ENCODE data around the gene SPEN.
A peak's percentile ranks its signal among the peaks of the same experiment; 100 is the strongest.

Gene SPEN

DNA sequence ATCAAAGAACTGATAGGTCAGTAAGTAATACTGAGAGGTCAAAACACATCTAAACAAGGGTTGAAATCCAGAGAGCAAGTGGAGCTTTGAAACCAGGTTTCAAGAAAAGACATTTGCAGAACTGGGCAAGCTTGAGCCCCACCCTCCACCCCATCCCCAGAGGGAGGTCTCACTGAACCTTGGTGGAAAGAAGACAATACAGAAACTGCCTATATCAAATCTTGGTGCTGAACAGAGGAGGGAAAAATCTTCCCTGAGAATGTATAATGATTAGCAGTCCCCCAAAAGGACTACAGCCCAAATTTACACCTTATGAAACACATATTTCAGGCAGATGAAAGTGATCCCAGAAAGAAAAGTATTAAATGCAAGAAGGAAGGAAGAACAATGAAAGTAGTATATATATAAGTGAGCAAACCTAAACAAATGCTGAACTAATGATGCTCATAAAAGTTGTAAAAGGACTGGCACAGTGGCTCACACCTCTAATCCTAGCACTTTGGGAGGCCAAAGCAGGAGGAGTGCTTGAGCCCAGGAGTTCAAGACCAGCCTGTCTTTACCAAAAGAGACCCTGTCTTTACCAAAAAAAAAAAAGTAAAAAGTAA is 116.0 kb downstream of the SPEN start:
- Histone ChIP-seq H3K27ac (ENCODE audit: low read length) (no peak overlapping the region), H3K9me3 (ENCODE audit: control insufficient read depth, low read depth, low read length) (no peaks in the 10 kb centered on the region), H3K9ac (ENCODE audit: low read length) (no peak overlapping the region), H3K36me3 (ENCODE audit: control insufficient read depth, low read depth, low read length) (no peaks in the 10 kb centered on the region), H3K4me1 (ENCODE audit: control insufficient read depth, low read depth, low read length) (peaks cover 13% of the 10 kb centered on the region), H3K27me3 (ENCODE audit: control insufficient read depth, insufficient read depth, low read length) (peaks cover 24% of the 10 kb centered on the region), H3K4me3 (ENCODE audit: low read length) (no peak overlapping the region)

DNA sequence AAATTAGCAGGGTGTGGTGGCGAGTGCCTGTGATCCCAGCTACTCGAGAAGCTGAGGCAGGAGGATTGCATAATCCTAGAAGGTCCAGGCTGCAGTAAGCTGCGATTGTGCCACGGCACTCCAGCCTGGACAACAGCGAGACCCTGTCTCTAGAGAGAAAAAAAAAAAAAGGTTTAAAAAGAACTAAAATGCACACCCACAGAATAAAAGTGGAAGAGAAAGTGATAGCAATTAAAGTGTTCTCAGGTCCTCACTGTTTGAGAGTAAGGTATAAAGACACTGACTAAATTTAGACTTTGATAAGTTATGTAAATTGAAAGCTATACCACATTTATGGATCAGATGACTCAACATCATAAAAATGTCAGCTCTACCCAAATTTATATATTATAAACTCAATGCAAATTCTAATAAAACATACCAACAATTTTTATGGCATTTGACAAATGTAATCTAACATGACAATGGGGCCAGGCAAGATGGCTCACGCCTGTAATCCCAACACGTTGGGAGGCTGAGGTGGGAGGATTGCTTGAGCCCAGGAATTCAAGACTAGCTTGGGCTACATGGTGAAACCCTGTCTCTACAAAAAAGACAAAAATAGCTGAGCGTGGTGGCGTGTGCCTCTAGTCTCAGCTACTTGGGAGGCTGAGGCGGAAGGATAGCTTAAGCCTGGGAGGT is 116.6 kb downstream of the SPEN start:
- Histone ChIP-seq H3K9me3 (ENCODE audit: control insufficient read depth, low read depth, low read length) (no peaks in the 10 kb centered on the region), H3K4me3 (ENCODE audit: low read length) (no peak overlapping the region), H3K4me1 (ENCODE audit: control insufficient read depth, low read depth, low read length) (peaks cover 8% of the 10 kb centered on the region), H3K36me3 (ENCODE audit: control insufficient read depth, low read depth, low read length) (no peaks in the 10 kb centered on the region), H3K27ac (ENCODE audit: low read length) (no peak overlapping the region), H3K9ac (ENCODE audit: low read length) (no peak overlapping the region), H3K27me3 (ENCODE audit: control insufficient read depth, insufficient read depth, low read length) (peaks cover 21% of the 10 kb centered on the region)

DNA sequence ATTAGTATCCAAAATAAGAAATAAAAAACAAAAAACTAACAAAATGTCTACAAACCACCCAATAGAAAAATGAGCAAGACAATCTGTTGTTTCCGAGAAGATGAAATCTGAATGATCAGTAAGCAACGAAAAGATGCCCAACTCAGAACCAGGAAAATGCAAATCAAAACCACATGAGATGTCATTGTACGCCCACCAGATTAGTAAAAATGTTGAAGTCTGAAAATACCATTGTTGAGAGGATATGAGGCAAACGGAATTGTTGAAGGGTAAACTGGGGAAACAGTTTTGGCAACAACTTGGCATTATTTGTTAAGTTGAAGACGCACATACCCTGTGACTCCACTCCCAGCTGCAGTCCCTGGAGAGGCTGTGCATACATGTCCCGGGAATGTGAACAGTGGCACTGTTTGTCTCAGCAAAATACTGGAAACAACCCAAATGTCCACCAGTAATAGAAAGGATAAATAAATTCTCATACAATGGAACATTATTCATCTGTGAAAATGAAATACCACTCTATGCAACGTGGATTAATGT is 117.8 kb downstream of the SPEN start:
- peaks cover 8% of the 10 kb centered on the region for H3K4me1 ChIP-seq (ENCODE audit: control insufficient read depth, low read depth, low read length)
- no peak overlapping the region for H3K9ac ChIP-seq (ENCODE audit: low read length)
- H3K9me3 ChIP-seq (ENCODE audit: control insufficient read depth, low read depth, low read length): no peaks in the 10 kb centered on the region
- peaks cover 16% of the 10 kb centered on the region for H3K27me3 ChIP-seq (ENCODE audit: control insufficient read depth, insufficient read depth, low read length)
- H3K27ac ChIP-seq (ENCODE audit: low read length): no peak overlapping the region
- no peak overlapping the region for H3K4me3 ChIP-seq (ENCODE audit: low read length)
- no peaks in the 10 kb centered on the region for H3K36me3 ChIP-seq (ENCODE audit: control insufficient read depth, low read depth, low read length)

DNA sequence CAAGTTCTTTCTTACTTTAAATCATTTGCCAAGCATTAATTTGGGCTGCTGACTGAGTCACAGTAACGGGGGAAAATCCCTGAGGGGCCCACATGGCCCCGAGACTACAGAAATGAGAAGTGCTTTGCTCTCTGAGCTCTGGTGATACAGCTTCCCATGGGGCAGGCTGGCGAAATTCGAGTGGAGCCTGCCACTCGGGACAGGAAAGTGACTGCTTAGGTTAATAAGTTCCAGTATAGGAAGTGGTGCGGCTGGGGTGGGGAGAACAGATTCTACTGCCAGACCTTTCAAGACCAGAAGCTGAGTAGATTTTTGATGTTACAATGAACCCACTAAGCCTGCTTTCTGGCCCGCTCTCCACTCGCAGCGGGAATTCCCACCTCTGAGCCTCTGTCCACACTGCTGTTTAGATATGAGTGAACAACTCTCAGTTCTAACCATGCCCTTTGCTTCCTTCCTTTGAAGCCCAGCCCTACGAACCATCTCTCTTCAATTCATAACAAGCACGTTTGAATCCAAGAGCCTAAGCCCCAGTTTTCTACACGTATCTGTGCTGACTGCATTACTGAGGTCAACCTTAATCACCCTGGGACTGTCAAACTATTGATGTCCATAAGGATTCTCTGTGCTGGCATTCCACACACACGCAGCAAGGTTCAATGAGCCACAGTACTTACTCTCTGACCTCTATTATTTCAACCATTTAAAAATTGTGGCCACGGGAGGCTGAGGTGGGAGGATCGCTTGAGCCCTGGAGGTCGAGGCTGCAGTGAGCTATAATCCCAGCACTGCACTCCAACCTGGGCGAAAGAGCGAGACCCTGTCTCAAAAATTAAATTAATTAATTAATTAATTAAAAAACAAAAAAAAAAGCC is 118.8 kb downstream of the SPEN start:
- H3K36me3 ChIP-seq (ENCODE audit: control insufficient read depth, low read depth, low read length): no peaks in the 10 kb centered on the region
- H3K27me3 ChIP-seq (ENCODE audit: control insufficient read depth, insufficient read depth, low read length): peaks cover 6% of the 10 kb centered on the region
- H3K9ac ChIP-seq (ENCODE audit: low read length): no peak overlapping the region
- H3K9me3 ChIP-seq (ENCODE audit: control insufficient read depth, low read depth, low read length): no peaks in the 10 kb centered on the region
- H3K4me3 ChIP-seq (ENCODE audit: low read length): no peak overlapping the region
- no peak overlapping the region for H3K27ac ChIP-seq (ENCODE audit: low read length)
- peaks cover 5% of the 10 kb centered on the region for H3K4me1 ChIP-seq (ENCODE audit: control insufficient read depth, low read depth, low read length)

DNA sequence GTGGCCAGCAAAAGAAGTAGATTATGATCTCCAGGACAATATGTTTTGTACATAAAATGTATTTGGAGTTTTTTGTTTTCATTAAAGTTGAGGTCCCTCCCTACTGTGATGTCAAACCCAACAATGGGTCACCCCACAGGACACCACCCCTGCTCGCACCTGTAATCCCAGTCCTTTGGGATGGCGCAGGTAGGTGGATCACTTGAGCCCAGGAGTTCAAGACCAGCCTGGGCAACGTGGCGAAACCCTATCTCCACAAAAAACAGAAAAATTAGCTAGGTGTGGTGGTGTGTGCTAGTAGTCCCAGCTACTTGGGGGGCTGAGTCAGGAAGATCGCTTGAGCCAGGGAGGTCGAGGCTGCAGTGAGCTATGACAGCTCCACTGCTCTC is 119.4 kb downstream of the SPEN start:
- Histone ChIP-seq H3K4me1 (ENCODE audit: control insufficient read depth, low read depth, low read length) (no peaks in the 10 kb centered on the region), H3K4me3 (ENCODE audit: low read length) (no peak overlapping the region), H3K9me3 (ENCODE audit: control insufficient read depth, low read depth, low read length) (no peaks in the 10 kb centered on the region), H3K9ac (ENCODE audit: low read length) (no peak overlapping the region), H3K27ac (ENCODE audit: low read length) (no peak overlapping the region), H3K36me3 (ENCODE audit: control insufficient read depth, low read depth, low read length) (no peaks in the 10 kb centered on the region), H3K27me3 (ENCODE audit: control insufficient read depth, insufficient read depth, low read length) (peaks cover 5% of the 10 kb centered on the region)

DNA sequence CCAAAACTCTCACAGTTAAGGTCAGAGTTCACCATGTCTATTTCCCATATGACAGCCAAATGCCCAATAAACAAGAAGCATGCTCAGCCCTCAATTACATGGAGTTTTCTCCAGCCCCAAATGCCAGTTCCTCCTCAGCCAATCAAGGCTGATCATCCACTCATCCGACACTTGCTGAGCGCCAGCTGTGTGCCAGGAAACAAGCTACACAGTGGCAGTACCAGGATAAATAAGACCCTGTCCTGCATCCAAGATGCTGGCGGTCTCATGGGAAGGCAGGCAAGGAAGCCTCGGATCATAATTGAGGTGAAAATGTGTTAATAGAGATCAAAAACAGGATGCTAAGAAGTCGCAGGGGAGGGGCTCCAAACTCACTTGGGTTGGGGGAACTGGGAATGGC is 120.7 kb downstream of the SPEN start:
- Histone ChIP-seq H3K4me1 (ENCODE audit: control insufficient read depth, low read depth, low read length) (no peaks in the 10 kb centered on the region), H3K27me3 (ENCODE audit: control insufficient read depth, insufficient read depth, low read length) (no peaks in the 10 kb centered on the region), H3K9ac (ENCODE audit: low read length) (no peak overlapping the region), H3K9me3 (ENCODE audit: control insufficient read depth, low read depth, low read length) (no peaks in the 10 kb centered on the region), H3K4me3 (ENCODE audit: low read length) (no peak overlapping the region), H3K36me3 (ENCODE audit: control insufficient read depth, low read depth, low read length) (peaks cover 5% of the 10 kb centered on the region), H3K27ac (ENCODE audit: low read length) (no peak overlapping the region)

DNA sequence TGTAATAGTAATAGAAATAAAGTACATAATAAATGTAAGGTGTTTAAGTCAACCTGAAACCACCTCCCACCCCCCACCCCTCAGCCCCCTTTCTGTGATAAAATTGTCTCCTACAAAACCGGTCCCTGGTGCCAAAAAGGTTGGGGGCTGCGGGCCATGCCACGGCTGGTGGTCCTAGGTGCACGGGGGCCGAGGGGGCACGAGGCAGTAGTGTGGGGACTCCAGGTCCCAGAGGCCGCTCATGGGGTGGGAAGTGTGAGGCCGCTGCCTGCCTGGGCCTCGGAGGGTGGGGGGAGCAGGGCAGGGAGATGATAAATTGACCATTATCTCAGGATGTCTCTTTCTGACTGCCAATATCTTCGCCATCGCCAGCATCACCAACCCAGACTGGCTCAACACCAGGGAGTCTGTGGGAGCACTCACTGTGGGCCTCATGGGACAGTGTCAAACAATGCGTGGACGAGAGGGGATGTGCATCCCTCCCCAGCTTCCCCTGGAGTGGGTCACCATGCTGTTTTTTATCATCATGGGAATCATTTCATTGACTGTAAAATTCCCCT is 121.9 kb downstream of the SPEN start:
- H3K27ac ChIP-seq (ENCODE audit: low read length): no peak overlapping the region
- no peak overlapping the region for H3K9ac ChIP-seq (ENCODE audit: low read length)
- H3K9me3 ChIP-seq (ENCODE audit: control insufficient read depth, low read depth, low read length): no peaks in the 10 kb centered on the region
- H3K36me3 ChIP-seq (ENCODE audit: control insufficient read depth, low read depth, low read length): peaks cover 5% of the 10 kb centered on the region
- no peaks in the 10 kb centered on the region for H3K4me1 ChIP-seq (ENCODE audit: control insufficient read depth, low read depth, low read length)
- H3K27me3 ChIP-seq (ENCODE audit: control insufficient read depth, insufficient read depth, low read length): no peaks in the 10 kb centered on the region
- H3K4me3 ChIP-seq (ENCODE audit: low read length): no peak overlapping the region

DNA sequence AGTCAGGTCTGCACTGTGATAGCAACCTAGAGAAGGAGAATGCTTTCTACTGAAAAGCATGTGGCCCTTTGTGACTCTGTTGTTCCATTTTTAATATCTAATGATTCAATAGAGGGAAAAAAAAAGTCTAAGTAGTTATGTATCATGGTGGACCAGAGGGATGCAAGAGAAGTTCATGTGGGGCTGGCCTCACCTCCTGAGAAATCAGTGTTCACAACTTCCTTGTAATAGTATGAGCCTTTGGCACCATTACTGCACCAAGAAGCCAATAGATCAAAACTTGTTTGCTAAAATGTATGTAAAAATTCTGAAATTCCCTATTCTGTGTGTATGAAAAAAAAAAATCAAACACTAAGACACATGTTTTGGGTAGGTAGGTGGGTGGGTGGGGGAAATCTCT is 123.4 kb downstream of the SPEN start:
- Histone ChIP-seq H3K27me3 (ENCODE audit: control insufficient read depth, insufficient read depth, low read length) (no peaks in the 10 kb centered on the region), H3K9me3 (ENCODE audit: control insufficient read depth, low read depth, low read length) (no peaks in the 10 kb centered on the region), H3K9ac (ENCODE audit: low read length) (no peak overlapping the region), H3K4me3 (ENCODE audit: low read length) (no peak overlapping the region), H3K4me1 (ENCODE audit: control insufficient read depth, low read depth, low read length) (peaks cover 3% of the 10 kb centered on the region), H3K27ac (ENCODE audit: low read length) (no peak overlapping the region), H3K36me3 (ENCODE audit: control insufficient read depth, low read depth, low read length) (peaks cover 5% of the 10 kb centered on the region)

DNA sequence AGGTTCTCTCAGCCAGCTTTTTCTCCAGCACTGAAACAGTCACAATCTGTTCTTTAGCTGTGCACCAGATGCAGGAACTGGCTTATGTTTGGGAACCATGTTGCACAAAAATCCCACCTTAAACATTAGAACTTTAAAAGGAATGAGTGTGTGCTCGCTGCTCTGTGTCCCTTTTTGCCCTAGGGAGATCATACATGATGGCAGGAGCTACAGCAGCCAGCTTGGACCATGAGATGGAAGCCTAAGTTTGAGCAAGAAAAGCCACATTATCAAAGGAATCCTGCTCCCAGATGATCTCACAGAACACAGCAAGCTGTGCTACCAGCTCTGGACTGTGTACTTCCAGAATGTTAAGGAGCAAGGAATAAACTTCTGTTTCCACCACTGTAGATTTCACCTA is 124.9 kb downstream of the SPEN start:
- Histone ChIP-seq H3K27me3 (ENCODE audit: control insufficient read depth, insufficient read depth, low read length) (no peaks in the 10 kb centered on the region), H3K36me3 (ENCODE audit: control insufficient read depth, low read depth, low read length) (peaks cover 5% of the 10 kb centered on the region), H3K9me3 (ENCODE audit: control insufficient read depth, low read depth, low read length) (no peaks in the 10 kb centered on the region), H3K4me1 (ENCODE audit: control insufficient read depth, low read depth, low read length) (peaks cover 3% of the 10 kb centered on the region), H3K27ac (ENCODE audit: low read length) (no peak overlapping the region), H3K9ac (ENCODE audit: low read length) (no peak overlapping the region), H3K4me3 (ENCODE audit: low read length) (no peak overlapping the region)

DNA sequence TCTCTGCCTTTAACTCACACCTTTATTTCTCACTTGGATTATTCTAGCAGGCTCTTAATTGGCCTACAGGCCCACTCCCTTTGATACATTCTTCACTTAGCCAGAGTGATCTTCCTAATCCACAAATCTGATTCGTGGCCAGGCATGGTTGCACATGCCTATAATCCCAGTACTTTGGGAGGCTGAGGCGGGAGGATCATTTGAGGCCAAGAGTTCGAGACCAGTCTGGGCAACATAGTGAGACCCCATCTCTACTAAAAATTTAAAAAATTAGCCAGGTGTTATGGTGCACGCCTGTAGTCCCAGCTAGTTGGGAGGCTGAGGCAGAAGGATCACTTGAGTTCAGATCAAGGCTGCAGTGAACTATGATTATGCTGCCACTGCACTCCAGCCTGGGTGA is 126.3 kb downstream of the SPEN start:
- Histone ChIP-seq H3K4me3 (ENCODE audit: low read length) (no peak overlapping the region), H3K36me3 (ENCODE audit: control insufficient read depth, low read depth, low read length) (peaks cover 5% of the 10 kb centered on the region), H3K27ac (ENCODE audit: low read length) (no peak overlapping the region), H3K4me1 (ENCODE audit: control insufficient read depth, low read depth, low read length) (peaks cover 3% of the 10 kb centered on the region), H3K9ac (ENCODE audit: low read length) (no peak overlapping the region), H3K9me3 (ENCODE audit: control insufficient read depth, low read depth, low read length) (no peaks in the 10 kb centered on the region), H3K27me3 (ENCODE audit: control insufficient read depth, insufficient read depth, low read length) (no peaks in the 10 kb centered on the region)

DNA sequence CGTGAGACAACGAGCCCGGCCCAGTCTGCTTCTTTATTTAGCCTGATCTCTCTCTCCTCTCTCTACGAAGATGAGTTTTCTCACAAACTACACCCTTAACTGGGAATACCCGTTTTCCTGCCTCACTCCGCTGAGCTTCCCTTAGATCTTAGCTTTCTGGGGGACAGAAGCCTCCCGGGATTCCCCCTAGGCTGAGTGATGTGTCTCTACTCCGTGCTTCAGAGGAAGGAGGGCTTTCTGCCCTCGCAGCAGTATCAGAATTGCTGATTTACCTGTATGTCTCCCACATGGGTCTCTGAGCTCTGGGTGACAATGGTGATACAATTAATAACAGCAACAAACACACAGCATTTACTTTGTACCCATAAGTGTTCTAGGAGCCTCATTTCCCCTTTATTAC is 127.3 kb downstream of the SPEN start:
- H3K36me3 ChIP-seq (ENCODE audit: control insufficient read depth, low read depth, low read length): peaks cover 5% of the 10 kb centered on the region
- H3K4me3 ChIP-seq (ENCODE audit: low read length): peak overlapping the region; percentile 90
- H3K9me3 ChIP-seq (ENCODE audit: control insufficient read depth, low read depth, low read length): no peaks in the 10 kb centered on the region
- H3K27ac ChIP-seq (ENCODE audit: low read length): no peak overlapping the region
- H3K4me1 ChIP-seq (ENCODE audit: control insufficient read depth, low read depth, low read length): peaks cover 3% of the 10 kb centered on the region
- no peaks in the 10 kb centered on the region for H3K27me3 ChIP-seq (ENCODE audit: control insufficient read depth, insufficient read depth, low read length)
- H3K9ac ChIP-seq (ENCODE audit: low read length): peak overlapping the region; percentile 73
